ENCODE results near the gene ST7.

DNA sequence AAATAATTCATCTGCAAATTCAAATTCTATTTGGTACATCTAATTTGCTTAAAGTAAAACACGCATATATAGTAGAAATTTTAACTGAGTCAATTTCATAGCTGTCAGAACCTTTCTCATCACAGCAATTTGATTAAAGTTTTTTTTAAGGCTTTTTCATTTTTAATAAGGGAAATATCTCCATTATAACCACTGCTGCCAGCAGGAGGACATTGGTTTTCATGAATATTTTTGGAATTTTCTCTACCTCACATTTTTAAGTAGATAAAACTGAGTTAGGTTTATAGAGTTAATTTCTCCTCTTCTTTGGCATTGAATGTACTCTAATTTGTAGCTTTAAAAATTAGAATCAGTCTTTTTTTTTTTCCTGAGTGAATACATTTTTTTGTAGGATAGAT is 82.2 kb downstream of the ST7 start:
- TF ChIP-seq, protein P1, sequence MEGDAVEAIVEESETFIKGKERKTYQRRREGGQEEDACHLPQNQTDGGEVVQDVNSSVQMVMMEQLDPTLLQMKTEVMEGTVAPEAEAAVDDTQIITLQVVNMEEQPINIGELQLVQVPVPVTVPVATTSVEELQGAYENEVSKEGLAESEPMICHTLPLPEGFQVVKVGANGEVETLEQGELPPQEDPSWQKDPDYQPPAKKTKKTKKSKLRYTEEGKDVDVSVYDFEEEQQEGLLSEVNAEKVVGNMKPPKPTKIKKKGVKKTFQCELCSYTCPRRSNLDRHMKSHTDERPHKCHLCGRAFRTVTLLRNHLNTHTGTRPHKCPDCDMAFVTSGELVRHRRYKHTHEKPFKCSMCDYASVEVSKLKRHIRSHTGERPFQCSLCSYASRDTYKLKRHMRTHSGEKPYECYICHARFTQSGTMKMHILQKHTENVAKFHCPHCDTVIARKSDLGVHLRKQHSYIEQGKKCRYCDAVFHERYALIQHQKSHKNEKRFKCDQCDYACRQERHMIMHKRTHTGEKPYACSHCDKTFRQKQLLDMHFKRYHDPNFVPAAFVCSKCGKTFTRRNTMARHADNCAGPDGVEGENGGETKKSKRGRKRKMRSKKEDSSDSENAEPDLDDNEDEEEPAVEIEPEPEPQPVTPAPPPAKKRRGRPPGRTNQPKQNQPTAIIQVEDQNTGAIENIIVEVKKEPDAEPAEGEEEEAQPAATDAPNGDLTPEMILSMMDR (conservative IDR thresholded peaks at IDR 0.05; ENCODE audit: low read length): no peak
- TF ChIP-seq EZH2phosphoT487 (IDR thresholded peaks at IDR 0.05; ENCODE audit: borderline replicate concordance): no peak
